K562 (cell line): ENCODE data around the gene NDUFB10. TPM values are rescaled to one million over a fixed set of nuclear protein-coding genes. Genes with fewer than 3 reads are reported as not detected.

ENCODE experiments used
- ATAC-seq: fragments of 200-7000 bp; cut with Tn5 transposase; 3 replicates; pipeline ENCODE4 v1.9.1; 2020; ENCODE audit warnings: moderate library complexity
- BruUV-seq: library from RNA; stranded (reverse); fragments of 400-500 nt; replicated peaks from 2 replicates; lab custom pipeline; 2021; lab: Mats Ljungman, UMichigan
- CTCF ChIA-PET: fragments of 300-600 bp; formaldehyde crosslinking; extraction: SDS; loops from one replicate; lab custom pipeline; 2021; ENCODE audit warnings: low intra/inter-chr PET ratio; lab: Yijun Ruan, JAX
- POLR2A ChIA-PET: fragments of 300-600, 350-650 bp; sonication (Branson Sonifier 250); formaldehyde crosslinking; extraction: SDS; loops from one replicate; lab custom pipeline; 2021; ENCODE audit warnings: antibody characterized with exemption, inconsistent platforms; lab: Yijun Ruan, JAX
- DNase-seq, 4 experiments: peaks; one replicate each; pipeline versions ENCODE4 v3.0.0 to v3.0.0-alpha.2; 2011 to 2018; ENCODE audit warnings: low spot score in 3 of 4, mixed read lengths in 3 of 4; ENCODE audit errors: extremely low read depth in 1 of 4
- FAIRE-seq: peaks from 2 replicates; lab custom pipeline; 2011; peaks lifted over from hg19 to GRCh38; lab: Jason Lieb, UNC
- H2AFZ ChIP-seq: 2 replicates; pipeline ENCODE4 v1.6.0; 2011; ENCODE audit warnings: low read depth, low read length, control low read depth, inconsistent platforms
- H3K27ac ChIP-seq: fragments of 200-600 bp; 3 replicates; pipeline ENCODE4 v1.8.0; 2011; ENCODE audit warnings: low read depth, mild to moderate bottlenecking, control low read depth, inconsistent platforms, low read length, moderate library complexity, mixed read lengths; ENCODE audit errors: extremely low read depth
- H3K27me3 ChIP-seq, 2 experiments: fragments of 300-600 bp in 1 of 2; 2 replicates in 1 of 2; 3 replicates in 1 of 2; pipeline versions ENCODE4 v1.6.0 to v1.8.0; 2011; ENCODE audit warnings: inconsistent platforms in 2 of 2, low read length in 2 of 2, mild to moderate bottlenecking in 1 of 2, mixed read lengths in 1 of 2, moderate library complexity in 1 of 2; ENCODE audit not compliant: control insufficient read depth in 2 of 2, insufficient read depth in 2 of 2
- H3K36me3 ChIP-seq: fragments of 300-600 bp; 3 replicates; pipeline ENCODE4 v1.8.0; 2011; ENCODE audit warnings: mild to moderate bottlenecking, low read length, inconsistent platforms; ENCODE audit not compliant: control insufficient read depth, insufficient read depth
- H3K4me1 ChIP-seq, 2 experiments: fragments of 200-600 bp in 1 of 2; replicated peaks in 1 of 2; 2 replicates in 1 of 2; 3 replicates in 1 of 2; pipeline versions ENCODE4 v1.5.1 to v1.8.0; 2011; ENCODE audit warnings: inconsistent platforms in 2 of 2, low read length in 2 of 2, mild to moderate bottlenecking in 1 of 2, mixed read lengths in 1 of 2, moderate library complexity in 1 of 2; ENCODE audit not compliant: control insufficient read depth in 2 of 2, insufficient read depth in 2 of 2
- H3K4me2 ChIP-seq: 2 replicates; pipeline ENCODE4 v1.6.1; 2011; ENCODE audit warnings: low read length, control low read depth, inconsistent platforms, mixed read lengths; ENCODE audit not compliant: insufficient read depth
- H3K4me3 ChIP-seq: fragments of 200-600 bp; sonication (generic), shearing (Covaris generic); 2 replicates; pipeline ENCODE4 v1.5.1; 2016; ENCODE audit warnings: control low read depth, inconsistent platforms
- H3K79me2 ChIP-seq: fragments of 200-600 bp; 3 replicates; pipeline ENCODE4 v1.8.0; 2011; ENCODE audit warnings: low read length, inconsistent platforms; ENCODE audit not compliant: control insufficient read depth, insufficient read depth
- H3K9ac ChIP-seq, 2 experiments: 2 replicates each; pipeline versions ENCODE4 v1.6.0 to v1.6.1; 2011; ENCODE audit warnings: low read depth in 2 of 2, low read length in 2 of 2, control low read depth in 1 of 2, inconsistent platforms in 1 of 2, mild to moderate bottlenecking in 1 of 2, mixed read lengths in 1 of 2; ENCODE audit not compliant: insufficient read depth in 1 of 2
- H3K9me1 ChIP-seq: one replicate; pipeline ENCODE4 v1.6.0; 2011; ENCODE audit warnings: inconsistent platforms, mild to moderate bottlenecking, low read length, moderate library complexity; ENCODE audit not compliant: control insufficient read depth, insufficient read depth
- H3K9me3 ChIP-seq: replicated peaks from 2 replicates; pipeline ENCODE4 v1.5.1; 2011; ENCODE audit warnings: low read depth, low read length, inconsistent platforms; ENCODE audit not compliant: control insufficient read depth, insufficient read depth
- H4K20me1 ChIP-seq: replicated peaks from 2 replicates; pipeline ENCODE4 v1.6.1; 2011; ENCODE audit warnings: low read length, inconsistent platforms, mixed read lengths; ENCODE audit not compliant: control insufficient read depth, insufficient read depth
- CHD7 ChIP-seq: fragments of 200-600 bp; sonication (generic); IDR thresholded peaks from one replicate; pipeline ENCODE4 v1.6.1; 2012; ENCODE audit warnings: mild to moderate bottlenecking, low read depth, low read length, inconsistent platforms
- HDAC2 ChIP-seq: fragments of 450-650 bp; IDR thresholded peaks from 2 replicates; pipeline ENCODE4 v1.6.1; 2016; ENCODE audit warnings: mild to moderate bottlenecking
- MEIS2 ChIP-seq: fragments of 450-650 bp; IDR thresholded peaks from 2 replicates; pipeline ENCODE4 v1.6.1; 2014; ENCODE audit warnings: mild to moderate bottlenecking; ENCODE audit not compliant: partially characterized antibody
- RBFOX2 ChIP-seq: fragments of 200-400 bp; formaldehyde crosslinking; IDR thresholded peaks from 2 replicates; pipeline ENCODE4 v1.6.1; 2017; ENCODE audit warnings: low read depth, mild to moderate bottlenecking, low read length, moderate library complexity
- WGBS: fragments of 100-300 bp; shearing (Covaris generic); methylation state at CpG from one replicate; pipeline ENCODE4 v1.1.6; 2016; ENCODE audit warnings: low coverage, mixed read lengths; ENCODE audit not compliant: insufficient coverage; ENCODE audit errors: missing lambda C conversion rate; 5-methylcytosine and 5-hydroxymethylcytosine counted together
- in situ Hi-C: fragments of 300-500 bp; cut with MboI; formaldehyde crosslinking; loops from 4 replicates; pipeline ENCODE4 v1.15.0; 2018; ENCODE audit warnings: inconsistent platforms, mixed read lengths
- intact Hi-C: fragments of 100-400 bp; cut with micrococcal nuclease; formaldehyde crosslinking; loops from 2 replicates; pipeline ENCODE4 v1.14.2; 2022
- polyA plus RNA-seq, 8 experiments: library from polyadenylated mRNA; depleted of rRNA in 4 of 8; stranded (reverse) in 5 of 8; unstranded in 3 of 8; fragments of >200 nt; fragmentation: Nextera tagmentation in 2 of 8; fragmentation: Illumina TruSeq in 1 of 8; extraction: Ambion mirVana in 2 of 8; extraction: Trizol in 1 of 8; gene quantifications; 2 replicates each; pipeline versions ENCODE4 v1.2.1 to v1.2.3, GENCODE V29; 2011 to 2014; ENCODE audit warnings: inconsistent platforms in 1 of 8, missing spikeins in 1 of 8
- total RNA-seq, 7 experiments: library from RNA; depleted of rRNA in 6 of 7; stranded (reverse); fragments of >200 nt in 6 of 7; fragmentation: Illumina TruSeq in 2 of 7; extraction: Trizol in 2 of 7; gene quantifications; 2 replicates each; pipeline versions ENCODE4 v1.2.1 to v1.2.3, GENCODE V29; 2011 to 2021; ENCODE audit warnings: low replicate concordance in 1 of 7

NDUFB10 gene
- total and polyA plus RNA-seq, 9 of the 15 experiments (the other 6 are each of a cell fraction or from before 2014, with no cell fraction given), result 69.3 to 527 (median 161) TPM

- TF ChIP-seq MEIS2 (no peak), RBFOX2 (0 out of 2 replicates have a peak, but pooled peaks have one; percentile 9), CHD7 (no peak), HDAC2 (no peak)
- Histone ChIP-seq H3K4me3 (no peak overlapping the region), H3K36me3 (peaks cover 62% of the 10 kb centered on the region; the same call in 2 of the 3 replicates), H3K27ac (no peak overlapping the region), H3K9me3 (no peaks in the 10 kb centered on the region), H3K4me2 (no peak overlapping the region), H3K9ac (no peak overlapping the region; a peak in 1 of 4 replicates), H3K27me3 (no peaks in the 10 kb centered on the region), H3K4me1 (peaks cover 7 to 88% of the 10 kb centered on the region in 2 experiments; a peak in 4 of 5 replicates), H4K20me1 (no peaks in the 10 kb centered on the region), H3K79me2 (peaks cover 38% of the 10 kb centered on the region), H2AFZ (no peak overlapping the region), H3K9me1 (no peaks in the 10 kb centered on the region)
- DNase-seq (peak in 1 of 4 experiments; percentile 8), FAIRE-seq (no peak), ATAC-seq (no peak)
- in situ Hi-C loops (no loop called here), intact Hi-C loops (no loop called here)
- POLR2A ChIA-PET, result interaction anchor here (0.6 to 1.4 kb wide), 6 partner anchors 10 to 941 kb away, joined by 3 to 7 read pairs (median 3); partner anchors contain the start of gene RPS2
- BruUV-seq, result no TSS peak
- 94% methylated on average over 30 of the region's 33 CpGs for WGBS
- CTCF ChIA-PET, result interaction anchor here (0.6 kb wide), 1 partner anchor 302 kb away, joined by 3 read pairs; no protein-coding TSS in a partner anchor
These were observed 16.3 kb downstream of the NDUFB10 start for GRCh38 chr16:1975432-1976215.
